Tibial artery (tissue), 4 donors: ENCODE results near the gene NEDD4L.

ENCODE experiments used
- DNase-seq, 2 donors: peaks; one replicate each; pipeline ENCODE4 v3.0.0-alpha.2; 2019
- H3K27ac ChIP-seq, 2 donors: fragments of 200-600 bp; sonication (generic) in 1 of 2; 1 replicate in 1 of 2; 2 replicates in 1 of 2; pipeline ENCODE4 v1.5.1; 2018 to 2019; ENCODE audit warnings: mild to moderate bottlenecking in 1 of 2
- H3K27me3 ChIP-seq, 2 donors: fragments of 200-600 bp; sonication (generic) in 1 of 2; one replicate each; pipeline versions ENCODE4 v1.5.1 to v1.6.0; 2016 to 2019
- H3K36me3 ChIP-seq, 3 donors: fragments of 200-600 bp; sonication (generic) in 2 of 3; one replicate each; pipeline ENCODE4 v1.5.1; 2016 to 2019; ENCODE audit warnings: mild to moderate bottlenecking in 2 of 3
- H3K4me1 ChIP-seq, 4 donors: fragments of 200-600 bp; sonication (generic) in 2 of 4; 1 replicate in 3 of 4; 2 replicates in 1 of 4; pipeline ENCODE4 v1.5.1; 2016 to 2019
- H3K4me3 ChIP-seq, 2 donors: fragments of 200-600 bp; sonication (generic) in 1 of 2; 1 replicate in 1 of 2; 2 replicates in 1 of 2; pipeline ENCODE4 v1.5.1; 2018 to 2019; ENCODE audit warnings: mild to moderate bottlenecking in 2 of 2
- H3K9me3 ChIP-seq, 3 donors: fragments of 200-600 bp; sonication (generic) in 1 of 3; one replicate each; pipeline ENCODE4 v1.5.1; 2016 to 2019
- CTCF ChIP-seq, 2 experiments: fragments of 200-600 bp in 1 of 2; fragments of 450-650 bp in 1 of 2; IDR thresholded peaks; one replicate each; pipeline ENCODE4 v1.5.1; 2017 to 2019; ENCODE audit warnings: antibody characterized with exemption in 2 of 2, mild to moderate bottlenecking in 1 of 2, moderate library complexity in 1 of 2
- intact Hi-C: fragments of 100-400 bp; cut with DNase I; formaldehyde crosslinking; loops from one replicate; pipeline ENCODE4 v1.15.0; 2023; ENCODE audit warnings: low total_unique reads

The NEDD4L gene

GRCh38 chr18:58093311-58093803 lies 49.3 kb downstream of the NEDD4L start:
- no peak for DNase-seq
- Histone ChIP-seq H3K27ac (no peak overlapping the region), H3K36me3 (no peaks in the 10 kb centered on the region), H3K9me3 (no peaks in the 10 kb centered on the region), H3K4me3 (no peak overlapping the region), H3K4me1 (no peaks in the 10 kb centered on the region), H3K27me3 (no peaks in the 10 kb centered on the region)
- no peak for TF ChIP-seq CTCF (IDR thresholded peaks at IDR 0.05)
- intact Hi-C loops = no loop called here

GRCh38 chr18:58095222-58095621 lies 51.2 kb downstream of the NEDD4L start:
- no peak for TF ChIP-seq CTCF (IDR thresholded peaks at IDR 0.05)
- no peak for DNase-seq
- intact Hi-C loops = no loop called here
- Histone ChIP-seq H3K9me3 (no peaks in the 10 kb centered on the region), H3K27me3 (no peaks in the 10 kb centered on the region), H3K36me3 (no peaks in the 10 kb centered on the region), H3K4me3 (no peak overlapping the region), H3K27ac (no peak overlapping the region), H3K4me1 (no peaks in the 10 kb centered on the region)

DNA sequence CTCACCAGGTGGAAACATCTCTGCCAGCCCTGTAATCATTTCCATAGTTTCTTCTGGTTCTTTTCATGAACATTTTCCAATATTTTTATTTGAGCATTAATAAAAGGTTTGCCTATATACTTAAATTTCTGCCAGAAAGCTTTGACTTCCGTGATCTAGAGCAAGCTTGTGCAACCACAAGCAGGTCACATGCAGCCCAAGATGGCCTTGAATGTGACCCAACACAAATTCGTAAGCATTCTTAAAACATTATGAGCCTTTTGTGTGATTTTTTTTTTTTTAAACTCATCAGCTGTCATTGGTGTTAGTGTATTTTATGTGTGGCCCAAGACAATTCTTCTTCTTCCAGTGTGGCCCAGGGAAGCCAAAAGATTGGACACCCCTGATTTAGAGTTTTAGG lies 51.6 kb downstream of the NEDD4L start:
- no peak for DNase-seq
- no peak for TF ChIP-seq CTCF (IDR thresholded peaks at IDR 0.05)
- H3K4me3 ChIP-seq = no peak overlapping the region
- H3K27me3 ChIP-seq = no peaks in the 10 kb centered on the region
- no peaks in the 10 kb centered on the region for H3K9me3 ChIP-seq
- H3K36me3 ChIP-seq = no peaks in the 10 kb centered on the region
- no peak overlapping the region for H3K27ac ChIP-seq
- intact Hi-C loops = no loop called here
- H3K4me1 ChIP-seq = no peaks in the 10 kb centered on the region

GRCh38 chr18:58096658-58097057 lies 52.6 kb downstream of the NEDD4L start:
- intact Hi-C loops = no loop called here
- Histone ChIP-seq H3K4me1 (no peaks in the 10 kb centered on the region), H3K27ac (no peak overlapping the region), H3K36me3 (no peaks in the 10 kb centered on the region), H3K4me3 (no peak overlapping the region), H3K9me3 (no peaks in the 10 kb centered on the region), H3K27me3 (no peaks in the 10 kb centered on the region)
- TF ChIP-seq CTCF (IDR thresholded peaks at IDR 0.05) = no peak
- DNase-seq = no peak

DNA sequence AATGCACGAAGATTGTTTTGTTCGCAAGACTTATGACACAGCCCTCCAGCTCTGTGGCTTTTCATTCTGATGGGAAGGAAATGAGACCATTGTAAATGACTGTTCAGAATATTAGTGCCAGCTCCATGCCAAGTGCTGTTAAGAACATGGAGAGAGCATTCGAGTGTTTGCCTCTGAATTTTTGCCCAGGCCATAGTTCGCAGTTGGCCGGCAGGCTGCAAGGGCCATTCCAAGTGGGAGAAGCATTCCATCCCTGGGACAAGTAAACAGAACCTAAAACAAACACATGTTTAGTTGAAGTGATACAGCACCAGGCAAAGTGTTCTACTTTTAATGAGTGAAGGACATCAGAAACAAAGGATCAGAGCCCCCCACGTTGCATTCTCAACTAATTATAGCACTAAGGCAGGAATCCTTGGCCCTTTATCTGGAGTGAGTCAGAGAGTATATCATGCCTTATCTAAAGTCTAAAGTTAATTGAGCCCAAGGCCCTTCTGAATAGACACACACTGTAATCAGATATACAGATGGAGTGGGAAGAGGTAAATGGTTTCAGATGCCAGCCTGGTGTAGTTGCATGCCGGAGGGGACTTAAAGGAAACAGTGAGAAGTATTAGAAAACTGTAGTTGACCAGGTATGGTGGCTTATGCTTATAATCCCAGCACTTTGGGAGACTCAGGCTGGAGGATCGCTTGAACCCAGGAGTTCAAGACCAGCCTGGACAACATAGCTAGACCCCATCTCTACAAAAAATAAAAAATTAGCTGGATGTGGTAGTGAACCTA lies 53.3 kb downstream of the NEDD4L start:
- H3K4me1 ChIP-seq = no peaks in the 10 kb centered on the region
- H3K27ac ChIP-seq = no peak overlapping the region
- intact Hi-C loops = no loop called here
- TF ChIP-seq CTCF (IDR thresholded peaks at IDR 0.05) = no peak
- no peaks in the 10 kb centered on the region for H3K27me3 ChIP-seq
- no peaks in the 10 kb centered on the region for H3K36me3 ChIP-seq
- H3K9me3 ChIP-seq = no peaks in the 10 kb centered on the region
- DNase-seq = no peak
- no peak overlapping the region for H3K4me3 ChIP-seq

DNA sequence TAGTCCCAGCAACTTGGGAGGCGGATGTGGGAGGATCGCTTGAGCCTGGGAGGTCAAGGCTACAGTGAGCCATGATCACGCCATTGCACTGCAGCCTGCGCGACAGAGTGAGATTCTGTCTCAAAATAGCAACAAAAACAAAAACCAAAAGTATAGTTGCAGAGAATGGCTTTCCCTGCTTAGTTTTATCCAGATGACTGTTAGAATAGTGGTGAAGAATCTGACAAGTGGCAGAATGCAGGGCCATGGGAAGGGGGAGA lies 53.8 kb downstream of the NEDD4L start:
- H3K27ac ChIP-seq = no peak overlapping the region
- no peaks in the 10 kb centered on the region for H3K4me1 ChIP-seq
- no peak overlapping the region for H3K4me3 ChIP-seq
- DNase-seq = no peak
- no peaks in the 10 kb centered on the region for H3K27me3 ChIP-seq
- intact Hi-C loops = no loop called here
- no peaks in the 10 kb centered on the region for H3K9me3 ChIP-seq
- no peak for TF ChIP-seq CTCF (IDR thresholded peaks at IDR 0.05)
- no peaks in the 10 kb centered on the region for H3K36me3 ChIP-seq
